A549 (cell line): ENCODE results near the gene RGS2. TPM values are rescaled to one million over a fixed set of nuclear protein-coding genes. Genes with fewer than 3 reads are reported as not detected.

Experiments
- ATAC-seq, 2 experiments: fragments of 200-7000 bp in 1 of 2; fragments of >200 bp in 1 of 2; cut with Nextera tagmentation in 1 of 2; cut with Tn5 transposase in 1 of 2; 3 replicates each; pipeline versions ENCODE4 v1.8.0 to v1.9.1; 2018 to 2020; ENCODE audit warnings: mild to moderate bottlenecking in 1 of 2, moderate library complexity in 1 of 2
- CTCF ChIA-PET: fragments of 300-600 bp; sonication (Branson Sonifier 250); formaldehyde crosslinking; extraction: SDS; loops from one replicate; lab custom pipeline; 2021; ENCODE audit warnings: antibody characterized with exemption, inconsistent platforms; lab: Yijun Ruan, JAX
- POLR2A ChIA-PET: fragments of 350-600 bp; formaldehyde crosslinking; extraction: SDS; loops from one replicate; lab custom pipeline; 2021; ENCODE audit warnings: antibody characterized with exemption, inconsistent platforms; lab: Yijun Ruan, JAX
- DNase-seq, 2 experiments: peaks; one replicate each; pipeline versions ENCODE4 v3.0.0 to v3.0.0-alpha.2; 2011 to 2016; ENCODE audit warnings: low read depth in 1 of 2, low spot score in 1 of 2
- FAIRE-seq: peaks from 2 replicates; lab custom pipeline; 2011; peaks lifted over from hg19 to GRCh38; lab: Jason Lieb, UNC
- H3K27ac ChIP-seq, 2 experiments: fragments of >200 bp; sonication (Bioruptor Twin); formaldehyde crosslinking; 3 replicates each; pipeline ENCODE4 v1.5.1; 2016 to 2017
- H3K4me1 ChIP-seq: fragments of >200 bp; sonication (Bioruptor Twin); formaldehyde crosslinking; 3 replicates; pipeline ENCODE4 v1.6.1; 2016
- H3K4me2 ChIP-seq: fragments of >200 bp; sonication (Bioruptor Twin); formaldehyde crosslinking; 3 replicates; pipeline ENCODE4 v1.6.1; 2016
- H3K4me3 ChIP-seq: fragments of >200 bp; sonication (Bioruptor Twin); formaldehyde crosslinking; 3 replicates; pipeline ENCODE4 v1.5.1; 2016
- H3K9me3 ChIP-seq: fragments of >200 bp; sonication (Bioruptor Twin); formaldehyde crosslinking; 3 replicates; pipeline ENCODE4 v1.6.1; 2016
- BHLHE40 ChIP-seq: IDR thresholded peaks from 2 replicates; pipeline ENCODE4 v1.6.1; 2012; ENCODE audit warnings: low read depth, low read length, inconsistent platforms
- CBX2 ChIP-seq: fragments of 200-600 bp; sonication (generic); IDR thresholded peaks from 2 replicates; pipeline ENCODE4 v1.6.1; 2016; ENCODE audit warnings: low read depth, mild to moderate bottlenecking, borderline replicate concordance
- CBX8 ChIP-seq: fragments of 200-600 bp; sonication (generic); IDR thresholded peaks from 2 replicates; pipeline ENCODE4 v1.6.1; 2016
- EHF ChIP-seq: fragments of 250-450 bp; sonication (Bioruptor Pico); IDR thresholded peaks from 2 replicates; pipeline ENCODE4 v1.5.0; 2020; ENCODE audit warnings: mild to moderate bottlenecking
- HDAC2 ChIP-seq: fragments of 200-600 bp; sonication (generic); IDR thresholded peaks from 2 replicates; pipeline ENCODE4 v1.6.1; 2016
- JUN ChIP-seq, 2 experiments: fragments of >200 bp; sonication (Bioruptor Twin); formaldehyde crosslinking; IDR thresholded peaks; 2 replicates in 1 of 2; 3 replicates in 1 of 2; pipeline ENCODE4 v1.6.1; 2016 to 2017
- MAFK ChIP-seq: fragments of 450-650 bp; IDR thresholded peaks from 2 replicates; pipeline ENCODE4 v1.6.1; 2014; ENCODE audit not compliant: partially characterized antibody
- MAZ ChIP-seq: fragments of 150-350 bp; IDR thresholded peaks from 2 replicates; pipeline ENCODE4 v1.6.1; 2014; ENCODE audit warnings: antibody characterized with exemption, low read depth, low read length, borderline replicate concordance
- MYC ChIP-seq: IDR thresholded peaks from 2 replicates; pipeline ENCODE4 v1.6.1; 2012; ENCODE audit warnings: mild to moderate bottlenecking, inconsistent platforms, low read length, improper control_type of control experiment, borderline replicate concordance
- NFE2L2 ChIP-seq: fragments of 150-350 bp; conservative IDR thresholded peaks from 2 replicates; pipeline ENCODE4 v1.6.1; 2014; ENCODE audit warnings: low read length
- NPAS2 ChIP-seq: fragments of 250-450 bp; sonication (Bioruptor Pico); IDR thresholded peaks from 2 replicates; pipeline ENCODE4 v1.8.0; 2022; ENCODE audit warnings: mild to moderate bottlenecking, moderate library complexity, borderline replicate concordance
- NR3C1 ChIP-seq: fragments of >200 bp; sonication (Bioruptor Twin); formaldehyde crosslinking; IDR thresholded peaks from 3 replicates; pipeline ENCODE4 v1.6.1; 2017
- SREBF2 ChIP-seq: fragments of 450-650 bp; IDR thresholded peaks from 2 replicates; pipeline ENCODE4 v1.6.1; 2014; ENCODE audit warnings: mild to moderate bottlenecking, moderate library complexity
- TP53 ChIP-seq: fragments of 250-450 bp; sonication (Bioruptor Pico); IDR thresholded peaks from 2 replicates; pipeline ENCODE4 v1.5.0; 2021; ENCODE audit warnings: mild to moderate bottlenecking, moderate library complexity
- ZC3H11A ChIP-seq: fragments of 450-650 bp; IDR thresholded peaks from 2 replicates; pipeline ENCODE4 v1.6.1; 2014; ENCODE audit warnings: antibody characterized with exemption, mild to moderate bottlenecking
- ZNF302 ChIP-seq: fragments of 250-450 bp; sonication (Bioruptor Pico); IDR thresholded peaks from 2 replicates; pipeline ENCODE4 v1.9.0; 2021; ENCODE audit warnings: inconsistent platforms, mild to moderate bottlenecking, moderate library complexity
- ZSCAN20 ChIP-seq: fragments of 250-450 bp; sonication (Bioruptor Pico); IDR thresholded peaks from 2 replicates; pipeline ENCODE4 v1.8.0; 2022; ENCODE audit warnings: mild to moderate bottlenecking, moderate library complexity
- WGBS: methylation state at CpG from one replicate; pipeline ENCODE4 v1.1.6; 2017; ENCODE audit errors: missing lambda C conversion rate; 5-methylcytosine and 5-hydroxymethylcytosine counted together
- polyA plus RNA-seq, 4 experiments: library from polyadenylated mRNA; depleted of rRNA in 3 of 4; stranded (reverse); fragments of >200 nt; fragmentation: RNase III in 1 of 4; extraction: RNeasy Plus Mini Kit Qiagen cat#74134 plus additional on column Dnase treatment in 1 of 4; gene quantifications; 2 replicates in 3 of 4; 3 replicates in 1 of 4; pipeline ENCODE4 v1.2.3, GENCODE V29; 2011 to 2017
- TF ChIP-seq, protein P1 (sequence below): fragments of 250-450 bp; sonication (Bioruptor Pico); IDR thresholded peaks from 2 replicates; pipeline ENCODE4 v1.5.0; 2020; ENCODE audit warnings: low read depth, mild to moderate bottlenecking, moderate library complexity
- TF ChIP-seq, protein P2 (sequence below): fragments of 250-450 bp; sonication (Bioruptor Pico); IDR thresholded peaks from 2 replicates; pipeline ENCODE4 v1.5.0; 2021; ENCODE audit warnings: mild to moderate bottlenecking, moderate library complexity, borderline replicate concordance
- TF ChIP-seq, protein P3 (sequence below): IDR thresholded peaks from 2 replicates; pipeline ENCODE4 v1.6.1; 2012
- TF ChIP-seq, protein P4 (sequence below): fragments of >200 bp; sonication (Bioruptor Twin); formaldehyde crosslinking; IDR thresholded peaks from 2 replicates; pipeline ENCODE4 v1.6.1; 2016

Gene RGS2
- polyA plus RNA-seq, 2 of the 4 experiments (the other 2 are of a cell fraction): 20.1 to 26.5 TPM

DNA sequence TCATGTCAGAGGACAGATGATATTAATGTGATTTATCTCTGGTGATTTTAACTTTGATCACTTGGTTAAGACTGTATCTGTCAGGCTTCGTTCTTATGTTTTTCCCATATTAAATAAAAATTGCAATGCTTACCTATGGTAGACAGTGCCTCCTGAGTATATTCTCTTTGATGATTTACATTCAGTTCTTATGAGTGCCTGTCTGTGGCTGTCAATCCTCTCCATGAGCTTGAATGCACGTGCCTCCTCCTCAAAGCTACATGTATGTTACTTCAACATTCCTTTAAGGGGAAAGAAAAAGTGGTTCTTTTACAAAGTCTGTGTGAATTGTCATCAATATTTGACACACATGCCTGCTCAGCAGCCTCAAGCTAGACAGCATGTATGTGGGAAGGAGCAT lies 44.2 kb upstream of the RGS2 start:
- FAIRE-seq (no peak), ATAC-seq (no peak), DNase-seq (no peak)
- Histone ChIP-seq H3K9me3 (no peaks in the 10 kb centered on the region), H3K4me3 (no peak overlapping the region), H3K4me2 (no peak overlapping the region), H3K27ac (no peak overlapping the region), H3K4me1 (peaks cover 7% of the 10 kb centered on the region; the same call in 2 of the 3 replicates)
- WGBS: 68% methylated on average over 2 of the region's 2 CpGs
- ChIA-PET POLR2A (no interaction called here), CTCF (no interaction called here)
- TF ChIP-seq, protein P1, sequence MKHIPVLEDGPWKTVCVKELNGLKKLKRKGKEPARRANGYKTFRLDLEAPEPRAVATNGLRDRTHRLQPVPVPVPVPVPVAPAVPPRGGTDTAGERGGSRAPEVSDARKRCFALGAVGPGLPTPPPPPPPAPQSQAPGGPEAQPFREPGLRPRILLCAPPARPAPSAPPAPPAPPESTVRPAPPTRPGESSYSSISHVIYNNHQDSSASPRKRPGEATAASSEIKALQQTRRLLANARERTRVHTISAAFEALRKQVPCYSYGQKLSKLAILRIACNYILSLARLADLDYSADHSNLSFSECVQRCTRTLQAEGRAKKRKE (CRISPR knock-in tag): no peak
- TF ChIP-seq MAZ (no peak), BHLHE40 (no peak), ZC3H11A (no peak), NFE2L2 (no peak), ZNF302 (CRISPR knock-in tag) (no peak), JUN (IDR thresholded peaks at IDR 0.05) (no peak)

DNA sequence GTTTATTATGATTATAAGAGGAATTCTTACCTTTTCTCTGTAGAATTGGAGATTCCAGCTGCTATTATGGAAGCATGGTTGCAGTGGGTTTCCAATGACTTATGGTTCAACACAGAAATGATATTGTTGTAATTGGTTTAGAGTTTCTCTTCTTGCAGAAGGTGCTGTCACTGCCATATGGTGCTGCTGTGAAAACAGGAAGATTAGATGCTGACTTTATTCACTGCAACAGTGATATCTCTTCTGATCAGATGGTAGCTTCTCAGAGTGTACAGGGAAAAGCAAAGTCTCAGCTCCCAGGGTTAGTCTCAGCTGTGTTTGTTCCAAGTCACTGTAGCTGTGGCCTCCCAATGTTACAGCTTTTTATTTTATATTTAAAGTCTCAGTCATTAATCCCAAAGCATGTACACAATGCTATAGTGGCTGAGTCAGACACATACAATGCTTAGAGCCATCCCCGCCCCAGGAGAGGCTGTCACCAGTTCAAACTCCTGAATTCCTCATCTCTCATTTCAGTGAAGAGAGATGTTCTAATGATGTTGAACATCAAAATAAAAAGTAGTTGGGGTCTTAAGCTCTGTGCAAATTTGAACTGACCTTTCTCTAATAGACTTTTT lies 42.7 kb upstream of the RGS2 start:
- POLR2A ChIA-PET: no interaction called here
- no peak for FAIRE-seq
- Histone ChIP-seq H3K9me3 (no peaks in the 10 kb centered on the region), H3K27ac (no peak overlapping the region), H3K4me1 (peaks cover 7% of the 10 kb centered on the region; the same call in 2 of the 3 replicates), H3K4me2 (peak overlapping the region; percentile 15; the same call in 2 of the 3 replicates), H3K4me3 (no peak overlapping the region)
- ATAC-seq: peak in 1 of 2 experiments; percentile 61; a peak in 3 of 6 replicates
- DNase-seq: no peak
- CTCF ChIA-PET: no interaction called here
- 22% methylated on average over 1 of the region's 1 CpG for WGBS
- TF ChIP-seq NR3C1 (no peak), TP53 (CRISPR knock-in tag) (no peak), ZSCAN20 (CRISPR knock-in tag) (no peak), MAFK (no peak), HDAC2 (no peak), MAZ (no peak), MYC (no peak), JUN (IDR thresholded peaks at IDR 0.05) (no peak), CBX2 (no peak), SREBF2 (no peak), CBX8 (no peak), NPAS2 (CRISPR knock-in tag) (no peak), EHF (CRISPR knock-in tag) (no peak)
- TF ChIP-seq, protein P2, sequence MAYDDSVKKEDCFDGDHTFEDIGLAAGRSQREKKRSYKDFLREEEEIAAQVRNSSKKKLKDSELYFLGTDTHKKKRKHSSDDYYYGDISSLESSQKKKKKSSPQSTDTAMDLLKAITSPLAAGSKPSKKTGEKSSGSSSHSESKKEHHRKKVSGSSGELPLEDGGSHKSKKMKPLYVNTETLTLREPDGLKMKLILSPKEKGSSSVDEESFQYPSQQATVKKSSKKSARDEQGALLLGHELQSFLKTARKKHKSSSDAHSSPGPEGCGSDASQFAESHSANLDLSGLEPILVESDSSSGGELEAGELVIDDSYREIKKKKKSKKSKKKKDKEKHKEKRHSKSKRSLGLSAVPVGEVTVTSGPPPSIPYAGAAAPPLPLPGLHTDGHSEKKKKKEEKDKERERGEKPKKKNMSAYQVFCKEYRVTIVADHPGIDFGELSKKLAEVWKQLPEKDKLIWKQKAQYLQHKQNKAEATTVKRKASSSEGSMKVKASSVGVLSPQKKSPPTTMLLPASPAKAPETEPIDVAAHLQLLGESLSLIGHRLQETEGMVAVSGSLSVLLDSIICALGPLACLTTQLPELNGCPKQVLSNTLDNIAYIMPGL (CRISPR knock-in tag): no peak
- TF ChIP-seq, protein P3, sequence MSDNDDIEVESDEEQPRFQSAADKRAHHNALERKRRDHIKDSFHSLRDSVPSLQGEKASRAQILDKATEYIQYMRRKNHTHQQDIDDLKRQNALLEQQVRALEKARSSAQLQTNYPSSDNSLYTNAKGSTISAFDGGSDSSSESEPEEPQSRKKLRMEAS: no peak
- TF ChIP-seq, protein P1 (CRISPR knock-in tag): no peak
- TF ChIP-seq, protein P4, sequence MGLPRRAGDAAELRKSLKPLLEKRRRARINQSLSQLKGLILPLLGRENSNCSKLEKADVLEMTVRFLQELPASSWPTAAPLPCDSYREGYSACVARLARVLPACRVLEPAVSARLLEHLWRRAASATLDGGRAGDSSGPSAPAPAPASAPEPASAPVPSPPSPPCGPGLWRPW: no peak
